Thymus (tissue), 11 donors: Measurements from ENCODE around the gene UBE2Q2. TPM values are rescaled to one million over a fixed set of nuclear protein-coding genes. Genes with fewer than 3 reads are reported as not detected.

Experiments used
- DNase-seq, 9 donors: peaks; one replicate each; pipeline ENCODE4 v3.0.0-alpha.2; 2013; ENCODE audit warnings: low spot score in 9 of 9, low read depth in 6 of 9, missing footprints in 1 of 9
- H3K27ac ChIP-seq, 2 donors: one replicate each; pipeline ENCODE4 v1.5.1; 2013; ENCODE audit warnings: control low read depth in 1 of 2, low read depth in 1 of 2, low read length in 1 of 2, mild to moderate bottlenecking in 1 of 2, moderate library complexity in 1 of 2
- H3K27me3 ChIP-seq, 2 donors: one replicate each; pipeline ENCODE4 v1.5.1; 2013; ENCODE audit warnings: low read length in 1 of 2; ENCODE audit not compliant: control insufficient read depth in 2 of 2, insufficient read depth in 1 of 2
- H3K36me3 ChIP-seq, 2 donors: one replicate each; pipeline ENCODE4 v1.5.1; 2013; ENCODE audit warnings: low read length in 1 of 2, mild to moderate bottlenecking in 1 of 2, moderate library complexity in 1 of 2; ENCODE audit not compliant: control insufficient read depth in 2 of 2, insufficient read depth in 2 of 2
- H3K4me1 ChIP-seq, 2 donors: one replicate each; pipeline ENCODE4 v1.5.1; 2013; ENCODE audit warnings: low read length in 2 of 2; ENCODE audit not compliant: control insufficient read depth in 2 of 2, insufficient read depth in 2 of 2
- H3K4me3 ChIP-seq, 2 donors: one replicate each; pipeline ENCODE4 v1.5.1; 2013; ENCODE audit warnings: low read length in 2 of 2, control low read depth in 1 of 2, mild to moderate bottlenecking in 1 of 2
- H3K9me3 ChIP-seq, 2 donors: one replicate each; pipeline ENCODE4 v1.5.1; 2013; ENCODE audit warnings: low read length in 1 of 2, mild to moderate bottlenecking in 1 of 2; ENCODE audit not compliant: control insufficient read depth in 2 of 2, insufficient read depth in 1 of 2
- WGBS: extraction: QIAGEN DNeasy Blood & Tissue Kit; methylation state at CpG from one replicate; pipeline ENCODE4 v1.1.7; 2013; 5-methylcytosine and 5-hydroxymethylcytosine counted together
- polyA plus RNA-seq: library from polyadenylated mRNA; stranded (reverse); fragments of 200-250 nt; gene quantifications from one replicate; pipeline ENCODE4 v1.2.3, GENCODE V29; 2013
- total RNA-seq: library from RNA; stranded (reverse); fragments of 120-200 nt; gene quantifications from one replicate; pipeline ENCODE4 v1.2.4, GENCODE V29; 2013
- donor health status: healthy.

The UBE2Q2 gene
- total and polyA plus RNA-seq, 2 donors = 24.2 to 56.5 TPM

DNA sequence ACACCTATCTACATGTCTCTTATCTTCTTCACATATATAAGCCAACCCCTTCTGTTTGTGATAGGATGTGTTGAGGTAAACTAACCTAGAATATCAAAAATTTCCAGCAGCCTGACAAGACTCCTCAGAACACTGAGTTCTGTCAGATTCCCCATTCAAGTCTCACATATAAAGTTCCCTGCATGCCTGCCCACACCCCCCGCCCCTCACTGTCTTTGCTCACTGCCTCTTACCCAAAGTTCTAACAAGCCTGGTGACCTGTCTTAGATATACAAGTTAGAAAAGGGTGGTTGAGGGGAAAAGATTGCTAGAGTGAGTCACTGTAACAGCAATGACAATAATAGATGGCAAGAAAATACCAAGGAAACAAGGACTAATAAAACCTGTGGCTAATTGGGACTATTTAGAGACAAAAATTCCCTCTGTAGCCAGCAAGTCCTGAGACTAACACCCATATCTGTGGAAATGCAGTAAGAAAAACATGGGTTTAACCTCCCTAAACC, 100.5 kb downstream of the UBE2Q2 start:
- 88% methylated on average over 1 of the region's 1 CpG for WGBS

GRCh38 chr15:75945953-75946352, 102.7 kb downstream of the UBE2Q2 start:
- H3K9me3 ChIP-seq = no peaks in the 10 kb centered on the region
- H3K27me3 ChIP-seq = no peaks in the 10 kb centered on the region
- no peak overlapping the region for H3K4me3 ChIP-seq
- 87% methylated on average over 4 of the region's 4 CpGs for WGBS
- H3K4me1 ChIP-seq = no peaks in the 10 kb centered on the region
- no peak for DNase-seq
- H3K27ac ChIP-seq = no peak overlapping the region
- H3K36me3 ChIP-seq = no peaks in the 10 kb centered on the region

More for the DNA sequence above, 100.5 kb downstream of the UBE2Q2 start:
- H3K27ac ChIP-seq = no peak overlapping the region
- H3K4me3 ChIP-seq = no peak overlapping the region
- no peak for DNase-seq
- H3K9me3 ChIP-seq = no peaks in the 10 kb centered on the region
- no peaks in the 10 kb centered on the region for H3K4me1 ChIP-seq
- H3K36me3 ChIP-seq = no peaks in the 10 kb centered on the region
- no peaks in the 10 kb centered on the region for H3K27me3 ChIP-seq

GRCh38 chr15:75947092-75947491, 103.8 kb downstream of the UBE2Q2 start:
- Histone ChIP-seq H3K27me3 (no peaks in the 10 kb centered on the region), H3K4me1 (no peaks in the 10 kb centered on the region), H3K36me3 (no peaks in the 10 kb centered on the region), H3K27ac (no peak overlapping the region), H3K4me3 (no peak overlapping the region), H3K9me3 (no peaks in the 10 kb centered on the region)
- WGBS = 91% methylated on average over 1 of the region's 1 CpG
- no peak for DNase-seq

- no peaks in the 10 kb centered on the region for H3K9me3 ChIP-seq
- no peak overlapping the region for H3K4me3 ChIP-seq
- no peak overlapping the region for H3K27ac ChIP-seq
- H3K27me3 ChIP-seq = no peaks in the 10 kb centered on the region
- H3K4me1 ChIP-seq = no peaks in the 10 kb centered on the region
- 86% methylated on average over 8 of the region's 8 CpGs for WGBS
- DNase-seq = no peak
- no peaks in the 10 kb centered on the region for H3K36me3 ChIP-seq
Measured at GRCh38 chr15:75948761-75949296, 105.6 kb downstream of the UBE2Q2 start.

Other genes with a start within 250 kb of the UBE2Q2 start
- gene SNUPN, start 217.7 kb upstream of the UBE2Q2 start, total RNA-seq = 26.7 TPM
- 22.2 TPM for gene SNUPN, start 217.7 kb upstream of the UBE2Q2 start, polyA plus RNA-seq
- 81.5 TPM for gene IMP3, start 203.2 kb upstream of the UBE2Q2 start, total RNA-seq
- 97.3 TPM for gene IMP3, start 203.2 kb upstream of the UBE2Q2 start, polyA plus RNA-seq
- gene SNX33, start 195.5 kb upstream of the UBE2Q2 start, total RNA-seq = 4.3 TPM
- 11.3 TPM for gene SNX33, start 195.5 kb upstream of the UBE2Q2 start, polyA plus RNA-seq
- 1.5 TPM for gene CSPG4, start 130.6 kb upstream of the UBE2Q2 start, total RNA-seq
- gene CSPG4, start 130.6 kb upstream of the UBE2Q2 start, polyA plus RNA-seq = 4.9 TPM
- gene FBXO22, start 60.4 kb downstream of the UBE2Q2 start, total RNA-seq = 23.3 TPM
- 14.0 TPM for gene FBXO22, start 60.4 kb downstream of the UBE2Q2 start, polyA plus RNA-seq
- 0.09 TPM for gene NRG4, start 169.0 kb downstream of the UBE2Q2 start, total RNA-seq
- gene NRG4, start 169.0 kb downstream of the UBE2Q2 start, polyA plus RNA-seq = 0.41 TPM
- gene TMEM266, start 216.5 kb downstream of the UBE2Q2 start, total RNA-seq = 1.2 TPM
- 1.2 TPM for gene TMEM266, start 216.5 kb downstream of the UBE2Q2 start, polyA plus RNA-seq